ENCODE data around the gene THPO.

Gene THPO

DNA sequence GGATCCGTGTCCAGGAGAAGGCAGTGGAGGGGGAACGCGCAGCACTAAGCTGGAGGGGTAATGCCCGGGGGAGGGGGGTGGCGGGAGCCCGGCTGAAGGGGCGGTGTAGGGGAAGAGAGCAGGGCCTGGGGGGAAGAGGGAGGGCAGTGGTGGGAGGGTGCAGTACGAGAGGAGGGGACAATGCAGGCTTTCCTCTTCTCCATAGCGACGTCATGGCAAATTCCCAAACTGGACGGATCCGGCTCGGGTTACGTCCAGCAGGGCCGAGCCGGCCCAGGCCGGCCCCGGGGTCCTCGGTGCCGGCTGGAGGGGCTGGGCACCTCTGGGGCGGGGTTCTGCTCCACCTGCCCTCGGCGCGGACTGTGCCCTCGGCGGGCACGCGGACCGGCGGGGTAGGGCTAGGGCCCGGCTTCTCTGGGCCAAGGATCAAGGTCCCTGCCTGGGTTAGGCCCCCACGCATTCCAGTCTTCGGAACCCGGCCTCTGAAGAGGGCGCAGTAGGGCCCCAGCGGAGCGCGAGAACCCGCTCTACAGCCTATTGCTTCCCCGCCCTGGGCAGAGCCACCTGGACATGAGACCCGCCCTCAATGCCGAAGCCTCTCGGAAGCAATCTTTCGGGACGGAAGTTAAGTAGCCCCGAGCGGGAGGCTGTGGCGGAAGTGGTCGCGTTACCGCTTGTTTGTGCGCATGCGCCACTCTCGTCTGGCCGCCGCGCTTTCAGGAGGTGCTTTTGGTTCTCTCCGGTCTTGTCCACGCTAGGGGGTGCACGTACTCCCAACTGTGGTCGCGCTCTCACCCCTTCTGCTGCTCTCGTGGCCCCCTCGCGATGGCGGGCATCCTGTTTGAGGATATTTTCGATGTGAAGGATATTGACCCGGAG is 15.1 kb downstream of the THPO start:
- H3K9me3 Mint-ChIP-seq, result no peaks in the 10 kb centered on the region
- H3K4me1 Mint-ChIP-seq, result peaks cover 28% of the 10 kb centered on the region
- DNase-seq (ENCODE audit: low spot score in 2 of 2), result peak; percentile 85 to 93
- ATAC-seq (ENCODE audit: low read depth), result peak; percentile 87
- peaks cover 10% of the 10 kb centered on the region for H3K36me3 Mint-ChIP-seq
- H3K4me3 Mint-ChIP-seq, result peak overlapping the region; percentile 98
- H3K27ac Mint-ChIP-seq, result peak overlapping the region; percentile 89
- no peaks in the 10 kb centered on the region for H3K27me3 Mint-ChIP-seq

DNA sequence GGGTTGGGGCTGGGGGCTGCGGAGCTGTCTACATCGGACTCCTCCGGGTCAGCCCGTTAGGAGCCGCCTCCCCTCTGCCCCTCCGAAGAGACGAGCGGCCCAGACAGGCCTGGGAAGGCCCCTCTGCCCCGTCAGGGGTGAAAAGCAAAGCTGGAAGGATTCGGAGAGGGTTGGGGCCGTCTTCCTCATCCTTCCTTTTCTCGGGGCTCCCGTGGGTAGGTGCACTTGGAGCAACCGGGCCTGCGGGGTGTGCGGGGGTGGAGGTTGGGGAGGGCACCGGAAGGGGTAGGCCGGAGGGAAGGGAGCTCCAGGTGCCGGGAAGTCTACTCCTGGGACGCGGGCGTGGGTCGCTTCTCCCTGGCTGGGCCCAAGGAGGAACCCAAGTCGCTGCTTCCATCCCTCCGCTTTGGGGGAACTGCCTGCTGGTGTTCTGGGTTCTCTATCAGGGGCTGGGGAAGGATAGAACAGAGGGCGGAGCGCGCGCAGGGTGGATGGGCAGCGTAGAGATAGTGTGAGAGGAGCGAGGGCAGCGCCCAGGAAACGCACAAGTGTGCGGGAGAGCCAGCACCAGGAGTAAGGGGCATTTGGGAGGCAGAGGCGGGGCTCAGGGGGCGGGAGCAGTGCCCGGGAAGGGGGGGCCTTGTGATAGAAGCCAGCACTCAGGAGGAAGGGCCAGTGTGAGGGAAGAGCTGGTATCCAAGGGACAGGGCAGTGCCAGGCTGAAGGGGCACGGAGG is 15.9 kb downstream of the THPO start:
- peak; percentile 8 for ATAC-seq (ENCODE audit: low read depth)
- peak in 1 of 2 donors; percentile 44 for DNase-seq (ENCODE audit: low spot score in 2 of 2)
- Mint-ChIP-seq H3K36me3 (peaks cover 7% of the 10 kb centered on the region), H3K4me1 (peaks cover 28% of the 10 kb centered on the region), H3K4me3 (peak overlapping the region; percentile 96), H3K27ac (peak overlapping the region; percentile 88), H3K27me3 (no peaks in the 10 kb centered on the region), H3K9me3 (no peaks in the 10 kb centered on the region)

DNA sequence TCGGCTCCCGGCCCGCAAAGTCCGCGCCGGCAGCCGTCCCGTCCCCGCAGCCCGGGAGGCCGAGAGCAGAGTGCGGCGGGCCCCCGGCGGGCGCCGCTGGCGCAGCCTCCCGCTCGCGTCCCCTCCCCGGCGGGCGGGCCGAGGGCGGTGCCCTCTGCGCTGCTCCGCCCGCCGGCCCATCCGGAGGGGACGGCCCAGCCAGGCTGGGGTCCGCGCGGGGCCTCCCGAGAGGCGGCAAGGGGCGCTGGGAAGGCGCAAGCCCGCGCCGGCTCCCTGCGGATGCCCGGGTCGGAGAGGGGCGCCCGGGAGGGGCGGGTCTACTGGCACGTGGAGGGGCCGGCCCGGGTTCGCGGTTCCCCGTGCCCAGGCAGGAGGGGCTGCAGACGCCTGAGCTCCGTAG is 16.5 kb downstream of the THPO start, which contains the start of the genes CLCN2 and POLR2H:
Gene CLCN2 (minus strand): TSS at position 74 of the 400 bp plus-strand sequence. CDS start 126 bp downstream, outside the sequence.
Gene POLR2H (plus strand): TSS at position 179 of the 400 bp plus-strand sequence. CDS start 1,783 bp downstream, outside the sequence.
- H3K4me3 Mint-ChIP-seq, result peak within 1 kb of the TSS; percentile 96
- H3K4me1 Mint-ChIP-seq, result peaks cover 28% of the 10 kb centered on the region
- peaks cover 7% of the 10 kb centered on the region for H3K36me3 Mint-ChIP-seq
- H3K27ac Mint-ChIP-seq, result peak within 1 kb of the TSS; percentile 88
- ATAC-seq (ENCODE audit: low read depth) (peak; percentile 10), DNase-seq (ENCODE audit: low spot score in 2 of 2) (peak; percentile 36 to 52)
- no peaks in the 10 kb centered on the region for H3K27me3 Mint-ChIP-seq
- H3K9me3 Mint-ChIP-seq, result no peaks in the 10 kb centered on the region

DNA sequence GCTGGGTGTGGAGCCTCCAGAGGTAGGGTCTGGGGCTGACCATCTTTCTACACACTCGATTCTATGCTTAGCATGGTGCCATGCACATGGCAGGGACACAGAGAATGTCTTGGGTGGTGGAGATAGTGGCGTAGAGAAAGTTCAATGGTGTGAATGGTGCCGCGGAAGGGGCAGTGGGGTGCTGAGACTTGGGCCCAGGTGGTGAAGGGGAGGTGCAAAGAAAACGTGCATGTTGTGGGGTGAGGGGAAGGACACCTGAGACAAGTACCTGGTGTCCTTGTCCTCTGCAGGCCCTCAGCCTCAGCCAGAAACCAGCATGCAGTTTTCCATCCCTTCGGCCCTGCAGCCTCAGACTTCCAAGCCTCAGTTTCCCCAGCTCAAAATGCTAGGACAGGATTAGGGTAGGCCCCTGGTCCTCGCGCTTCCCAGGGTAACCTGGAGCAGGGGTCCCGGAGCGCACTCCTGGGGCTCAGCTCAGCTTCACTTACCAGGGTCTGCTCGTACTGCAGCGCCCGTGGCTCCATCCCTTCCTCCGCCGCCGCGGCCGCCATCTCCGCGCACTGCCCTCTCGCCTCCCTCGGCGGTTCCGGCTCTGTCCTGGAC is 17.0 kb downstream of the THPO start:
- DNase-seq (ENCODE audit: low spot score in 2 of 2) (no peak), ATAC-seq (ENCODE audit: low read depth) (no peak)
- H3K36me3 Mint-ChIP-seq, result peaks cover 6% of the 10 kb centered on the region
- H3K4me1 Mint-ChIP-seq, result peaks cover 28% of the 10 kb centered on the region
- H3K9me3 Mint-ChIP-seq, result no peaks in the 10 kb centered on the region
- H3K27me3 Mint-ChIP-seq, result no peaks in the 10 kb centered on the region
- peak overlapping the region; percentile 89 for H3K4me3 Mint-ChIP-seq
- H3K27ac Mint-ChIP-seq, result no peak overlapping the region

DNA sequence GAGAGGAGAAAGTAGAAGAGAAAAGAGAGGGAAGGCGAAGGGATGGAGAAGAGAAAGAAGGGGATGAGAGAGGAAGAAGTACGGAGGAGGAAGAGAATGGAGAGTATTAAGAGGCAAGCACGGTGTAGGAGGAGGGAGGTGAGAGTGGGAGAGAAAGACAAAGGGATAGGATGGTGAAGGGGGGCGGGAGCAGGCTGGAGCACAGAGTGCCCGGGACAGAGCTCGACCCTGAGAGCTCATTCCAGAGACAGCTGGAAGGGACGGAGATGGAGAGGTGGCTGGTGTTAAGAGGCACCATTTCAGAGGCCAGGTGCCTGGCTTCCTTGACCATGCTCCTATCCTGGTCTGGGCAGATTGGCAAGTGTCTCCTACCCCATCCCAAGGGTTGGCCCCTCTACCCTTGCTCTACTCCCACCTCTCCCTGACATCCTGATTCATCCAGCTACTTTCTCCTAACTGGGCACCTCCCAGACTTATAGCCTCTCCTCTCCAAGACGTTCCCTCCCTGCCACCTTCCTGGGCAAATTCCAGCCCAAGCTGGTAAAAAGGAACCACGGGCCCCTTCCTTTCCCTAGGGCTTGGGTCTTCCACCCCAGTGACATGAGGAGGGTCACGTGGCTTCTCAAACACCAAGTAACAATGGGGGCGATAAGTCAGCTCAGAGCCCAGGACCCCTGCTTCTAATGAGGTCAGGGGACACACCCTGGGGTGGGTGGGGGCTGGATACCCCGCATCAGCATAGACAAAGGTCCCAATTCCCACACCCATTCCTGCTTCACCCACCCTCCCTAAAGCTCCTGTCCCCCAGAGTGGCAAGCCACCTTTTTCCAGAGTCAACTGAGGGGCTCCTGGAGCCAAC is 17.7 kb downstream of the THPO start:
- Mint-ChIP-seq H3K27ac (no peak overlapping the region), H3K36me3 (peaks cover 4% of the 10 kb centered on the region), H3K4me1 (peaks cover 28% of the 10 kb centered on the region), H3K4me3 (peak overlapping the region; percentile 89), H3K9me3 (no peaks in the 10 kb centered on the region), H3K27me3 (no peaks in the 10 kb centered on the region)
- ATAC-seq (ENCODE audit: low read depth), result no peak
- DNase-seq (ENCODE audit: low spot score in 2 of 2), result no peak

DNA sequence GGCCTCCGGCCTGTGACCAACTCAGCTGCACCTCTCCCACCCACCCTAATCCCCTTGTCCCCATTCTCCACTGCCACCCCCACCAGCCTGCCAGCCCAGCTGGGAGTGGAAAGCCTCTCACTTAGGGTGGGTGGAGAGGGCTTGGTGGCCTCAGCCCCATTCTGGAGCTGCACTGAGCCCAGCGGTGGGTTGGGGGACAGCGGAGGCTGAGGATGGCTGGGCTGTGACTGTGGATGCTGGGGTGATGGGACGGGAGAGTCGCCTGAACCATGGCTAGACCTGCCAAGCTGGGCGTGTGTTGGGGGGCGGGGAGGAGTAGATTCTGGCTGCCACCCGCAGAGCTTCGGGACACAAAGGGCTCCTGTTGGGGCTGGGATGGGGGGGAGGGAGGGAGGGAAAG is 18.4 kb downstream of the THPO start:
- Mint-ChIP-seq H3K27ac (no peak overlapping the region), H3K4me1 (peaks cover 21% of the 10 kb centered on the region), H3K9me3 (no peaks in the 10 kb centered on the region), H3K36me3 (no peaks in the 10 kb centered on the region), H3K4me3 (peak overlapping the region; percentile 62), H3K27me3 (no peaks in the 10 kb centered on the region)
- DNase-seq (ENCODE audit: low spot score in 2 of 2), result no peak
- ATAC-seq (ENCODE audit: low read depth), result no peak

DNA sequence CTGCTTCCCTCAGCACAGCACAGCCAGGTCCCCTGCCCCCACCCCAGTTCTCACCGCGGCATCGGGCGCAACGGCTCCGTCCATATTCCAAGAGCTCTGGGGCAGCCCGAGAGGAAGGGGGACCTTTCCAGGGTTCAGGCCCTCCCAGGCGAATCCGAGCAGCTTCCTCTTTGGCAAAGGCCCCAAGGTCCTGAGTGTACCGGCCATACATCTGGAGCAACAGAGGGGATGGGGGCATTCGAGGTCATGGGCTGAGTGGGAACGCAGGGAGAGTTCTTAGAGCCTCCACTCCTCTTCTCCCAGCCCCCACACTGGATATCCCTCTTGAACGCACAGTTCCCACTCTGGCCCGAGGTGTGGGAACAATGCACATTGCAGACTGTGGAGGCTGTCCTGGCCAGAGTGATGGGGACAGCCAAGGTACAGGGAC is 19.1 kb downstream of the THPO start:
- no peaks in the 10 kb centered on the region for H3K36me3 Mint-ChIP-seq
- no peaks in the 10 kb centered on the region for H3K27me3 Mint-ChIP-seq
- ATAC-seq (ENCODE audit: low read depth) (no peak), DNase-seq (ENCODE audit: low spot score in 2 of 2) (no peak)
- peaks cover 17% of the 10 kb centered on the region for H3K4me1 Mint-ChIP-seq
- no peak overlapping the region for H3K27ac Mint-ChIP-seq
- H3K9me3 Mint-ChIP-seq, result no peaks in the 10 kb centered on the region
- peak overlapping the region; percentile 41 for H3K4me3 Mint-ChIP-seq

DNA sequence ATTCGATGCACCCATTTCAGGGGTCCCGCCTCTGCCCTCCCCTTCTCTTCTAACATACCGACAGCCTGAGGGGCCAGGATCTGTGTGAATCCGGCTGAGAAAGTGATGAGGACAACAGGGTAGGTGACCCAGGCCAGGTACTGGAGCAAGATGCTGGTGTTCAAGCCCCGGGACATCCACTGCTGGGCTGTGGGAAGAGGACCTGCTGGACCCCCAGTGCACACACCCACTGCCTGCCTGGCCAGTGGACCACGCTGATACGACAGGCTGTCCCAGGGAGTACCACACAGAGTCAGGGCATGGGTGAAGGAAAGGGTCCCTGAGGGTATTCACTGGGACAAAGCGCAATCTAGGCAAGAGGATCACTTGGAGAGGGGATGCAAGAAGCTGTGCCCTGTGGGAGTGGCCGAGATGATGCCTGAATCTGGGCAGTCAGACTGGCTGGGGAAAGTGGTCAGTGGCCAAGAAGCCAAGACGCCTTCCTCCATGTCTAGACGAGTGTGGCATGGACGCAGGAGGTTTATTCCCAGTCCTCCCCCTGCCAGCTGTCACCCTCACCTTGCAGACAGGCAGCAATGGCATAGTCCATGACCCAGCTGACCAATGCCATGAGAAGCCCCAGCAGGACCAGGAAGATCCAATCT is 19.8 kb downstream of the THPO start:
- Mint-ChIP-seq H3K4me1 (peaks cover 14% of the 10 kb centered on the region), H3K27me3 (no peaks in the 10 kb centered on the region), H3K9me3 (no peaks in the 10 kb centered on the region), H3K4me3 (no peak overlapping the region), H3K27ac (no peak overlapping the region), H3K36me3 (no peaks in the 10 kb centered on the region)
- ATAC-seq (ENCODE audit: low read depth) (no peak), DNase-seq (ENCODE audit: low spot score in 2 of 2) (no peak)

DNA sequence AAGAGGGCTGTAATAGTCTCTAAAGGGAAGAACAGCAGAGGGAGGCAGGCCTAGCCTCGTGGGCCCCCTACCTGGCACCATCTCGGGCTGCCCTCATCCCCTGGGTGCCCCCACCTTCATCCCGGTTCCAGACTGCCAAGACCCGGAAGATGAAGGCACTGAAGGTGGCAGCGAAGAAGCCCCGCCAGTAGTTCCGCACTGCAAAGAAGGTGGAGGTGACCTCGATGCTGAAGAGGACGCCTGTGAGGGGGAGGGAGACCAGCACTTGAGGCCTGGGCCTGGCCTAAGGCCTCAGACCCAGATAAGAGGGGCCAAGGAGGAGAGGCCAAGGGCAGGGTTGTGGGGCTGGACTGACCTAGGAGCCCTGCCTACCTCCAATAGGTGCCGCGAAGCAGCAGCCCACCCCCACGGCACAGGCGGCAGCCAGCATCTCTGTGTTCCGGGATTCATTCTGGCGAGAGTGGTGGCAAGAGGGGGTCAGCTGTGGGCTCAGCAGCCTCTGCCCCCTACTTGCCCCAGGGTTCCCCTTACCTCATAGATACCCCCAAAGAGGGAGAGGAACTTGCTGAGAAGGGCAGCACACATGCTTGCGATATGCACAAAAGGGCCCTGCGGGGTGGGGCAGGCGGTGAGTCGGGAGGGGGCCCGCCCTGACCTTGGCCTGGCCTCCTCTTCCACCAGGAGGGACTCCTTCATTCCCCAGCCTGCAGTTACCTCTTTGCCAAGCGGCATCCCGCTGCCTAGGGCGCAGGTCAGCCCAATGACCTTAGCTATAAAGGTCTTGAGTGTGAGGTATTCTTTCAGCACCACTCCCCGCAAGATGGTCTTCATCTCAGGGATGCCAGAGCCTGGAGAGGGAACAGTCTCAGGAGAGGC is 20.5 kb downstream of the THPO start:
- H3K4me1 Mint-ChIP-seq, result peaks cover 13% of the 10 kb centered on the region
- no peaks in the 10 kb centered on the region for H3K36me3 Mint-ChIP-seq
- H3K9me3 Mint-ChIP-seq, result no peaks in the 10 kb centered on the region
- H3K27ac Mint-ChIP-seq, result no peak overlapping the region
- ATAC-seq (ENCODE audit: low read depth) (no peak), DNase-seq (ENCODE audit: low spot score in 2 of 2) (no peak)
- H3K27me3 Mint-ChIP-seq, result no peaks in the 10 kb centered on the region
- no peak overlapping the region for H3K4me3 Mint-ChIP-seq

DNA sequence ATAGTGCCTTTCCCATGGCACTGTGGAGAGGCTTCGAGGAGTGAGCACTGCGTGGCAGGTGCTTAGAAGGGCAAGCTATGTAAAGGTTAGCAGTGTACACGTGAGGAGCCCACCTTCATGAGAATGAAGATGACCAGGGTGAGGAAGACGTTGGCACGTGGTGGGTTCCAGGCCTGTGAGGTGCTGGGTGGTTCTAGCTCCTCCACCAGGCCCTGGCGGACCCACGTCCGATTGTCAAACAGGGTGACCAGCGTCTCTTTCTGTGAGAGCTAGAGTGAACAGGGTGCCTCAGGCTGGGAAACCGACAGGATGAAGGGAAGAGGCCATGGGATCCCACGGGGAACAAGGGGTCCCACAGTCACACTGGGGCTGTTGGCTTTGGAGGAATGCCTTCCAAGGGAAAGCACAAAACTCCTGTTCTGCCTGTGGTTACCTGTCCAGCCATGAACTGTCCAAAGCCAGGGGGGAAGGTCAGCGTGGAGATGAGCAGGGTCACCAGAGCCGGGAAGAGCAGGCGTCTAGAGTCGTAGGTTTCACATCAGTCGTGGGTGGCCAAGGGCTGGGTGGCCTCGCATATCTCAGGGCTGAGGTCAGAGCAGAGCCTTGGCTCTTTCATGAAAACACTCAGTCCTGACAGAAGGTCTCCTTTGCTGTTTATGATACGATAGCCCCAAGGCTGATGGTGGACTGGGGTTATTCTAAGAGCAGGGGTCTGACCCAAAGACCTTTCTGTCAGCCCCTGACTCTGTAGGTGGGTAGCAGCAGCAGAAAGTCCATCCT is 22.6 kb downstream of the THPO start:
- H3K9me3 Mint-ChIP-seq, result no peaks in the 10 kb centered on the region
- no peaks in the 10 kb centered on the region for H3K36me3 Mint-ChIP-seq
- ATAC-seq (ENCODE audit: low read depth) (no peak), DNase-seq (ENCODE audit: low spot score in 2 of 2) (no peak)
- H3K27me3 Mint-ChIP-seq, result no peaks in the 10 kb centered on the region
- H3K27ac Mint-ChIP-seq, result no peak overlapping the region
- H3K4me3 Mint-ChIP-seq, result no peak overlapping the region
- H3K4me1 Mint-ChIP-seq, result peaks cover 5% of the 10 kb centered on the region

DNA sequence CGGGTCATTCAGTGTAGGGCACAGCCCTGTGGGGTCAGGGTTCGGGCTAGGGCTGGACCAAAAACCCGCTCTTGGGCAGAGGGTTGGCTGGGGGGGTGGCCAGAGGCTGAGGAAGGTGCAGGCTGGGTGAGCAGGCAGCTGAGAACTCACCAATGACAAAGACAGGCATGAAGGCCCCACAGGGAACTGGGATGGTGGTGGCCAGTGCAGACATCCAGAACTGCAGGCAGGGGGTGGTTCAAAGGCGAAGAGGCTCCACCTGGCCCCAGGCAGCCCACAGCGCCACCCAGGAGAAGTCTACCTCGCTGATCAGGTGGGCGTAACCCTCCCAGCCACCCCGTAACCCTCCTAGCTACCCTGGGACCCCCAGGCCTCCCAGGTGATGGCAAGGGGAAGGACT is 23.3 kb downstream of the THPO start:
- H3K4me3 Mint-ChIP-seq, result no peak overlapping the region
- ATAC-seq (ENCODE audit: low read depth) (no peak), DNase-seq (ENCODE audit: low spot score in 2 of 2) (no peak)

More for the DNA sequence above, 23.3 kb downstream of the THPO start:
- no peak overlapping the region for H3K27ac Mint-ChIP-seq
- peaks cover 2% of the 10 kb centered on the region for H3K4me1 Mint-ChIP-seq
- H3K9me3 Mint-ChIP-seq, result no peaks in the 10 kb centered on the region
- H3K27me3 Mint-ChIP-seq, result no peaks in the 10 kb centered on the region
- H3K36me3 Mint-ChIP-seq, result no peaks in the 10 kb centered on the region

Data from memory B cell (primary cell).